ENCODE results near the gene VPS35L. TPM values are rescaled to one million over a fixed set of nuclear protein-coding genes. Genes with fewer than 3 reads are reported as not detected.

Gene VPS35L
- total and polyA plus RNA-seq, 2 of the 13 experiments (the other 11 are each of a cell fraction or from before 2014, with no cell fraction given) = 1.4 to 1.6 TPM

GRCh38 chr16:19717741-19718623, 162.5 kb downstream of the VPS35L start, which contains the start of the genes IQCK and KNOP1 (continued):
- TF ChIP-seq ZFP1 (CRISPR knock-in tag; IDR thresholded peaks at IDR 0.05) (peak; percentile 60; the same call in 1 of the 2 replicates), ZNF367 (CRISPR knock-in tag; IDR thresholded peaks at IDR 0.05; ENCODE audit: borderline replicate concordance) (no peak), ZNF558 (CRISPR knock-in tag; IDR thresholded peaks at IDR 0.05; ENCODE audit: borderline replicate concordance) (peak; percentile 71; the same call in 1 of the 2 replicates), ZFP62 (CRISPR knock-in tag; IDR thresholded peaks at IDR 0.05) (no peak; the same call in 1 of the 2 replicates), RFX1 (IDR thresholded peaks at IDR 0.05) (peak; percentile 91), ZNF569 (CRISPR knock-in tag; IDR thresholded peaks at IDR 0.05; ENCODE audit: borderline replicate concordance) (peak; percentile 73; the same call in 1 of the 2 replicates), MAX (IDR thresholded peaks at IDR 0.05) (peak; percentile 99), ZNF142 (CRISPR knock-in tag; IDR thresholded peaks at IDR 0.05) (no peak; the same call in 1 of the 2 replicates), ZNF572 (CRISPR knock-in tag; IDR thresholded peaks at IDR 0.05) (peak; percentile 98), ZBTB7A (CRISPR knock-in tag; IDR thresholded peaks at IDR 0.05) (peak; percentile 58; the same call in 1 of the 2 replicates), ZNF430 (CRISPR knock-in tag; IDR thresholded peaks at IDR 0.05) (peak; percentile 93), ZNF503 (CRISPR knock-in tag; IDR thresholded peaks at IDR 0.05) (peak; percentile 86; the same call in 1 of the 2 replicates), FOXP4 (CRISPR knock-in tag; IDR thresholded peaks at IDR 0.05) (peak; percentile 81), ZNF619 (CRISPR knock-in tag; IDR thresholded peaks at IDR 0.05) (peak; percentile 85; the same call in 1 of the 2 replicates), TEF (CRISPR knock-in tag; IDR thresholded peaks at IDR 0.05) (peak; percentile 10; the same call in 1 of the 2 replicates), DNMT1 (CRISPR knock-in tag; IDR thresholded peaks at IDR 0.05) (no peak; the same call in none of the 2 replicates)

Data from HepG2 (cell line).